IPS-18c (cell line): ENCODE data around the gene INO80C.
A peak's percentile ranks its signal among the peaks of the same experiment; 100 is the strongest.
"Not testable (repeated sequence)": the region's sequence is repeated elsewhere in the genome, so short reads cannot be mapped to it uniquely, and the experiment has no call there.

Source experiments
- H3K4me3 ChIP-seq: 2 replicates; pipeline ENCODE4 v1.7.0; 2013; ENCODE audit warnings: low read depth, mild to moderate bottlenecking, low read length, moderate library complexity; ENCODE audit not compliant: insufficient read depth
- H3K9me3 ChIP-seq: one replicate; pipeline ENCODE4 v1.6.1; 2013; ENCODE audit warnings: mild to moderate bottlenecking, low read length, moderate library complexity; ENCODE audit not compliant: control insufficient read depth, insufficient read depth

Gene INO80C

DNA sequence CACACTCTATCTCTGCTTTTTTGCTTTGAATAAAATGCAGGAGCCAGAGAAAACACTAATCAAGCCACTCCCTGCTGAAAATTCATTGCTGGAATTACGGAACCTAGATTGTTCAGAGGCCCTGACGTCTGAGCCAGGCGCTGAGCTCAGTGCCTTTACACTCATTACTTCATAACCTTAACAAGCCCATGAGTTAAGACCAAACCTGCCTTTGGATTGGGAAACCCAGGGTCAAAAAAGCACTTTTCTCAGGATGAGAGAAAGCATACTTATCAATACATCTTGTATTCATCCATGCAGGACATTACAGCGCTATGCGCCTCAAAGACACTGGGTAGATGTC is 762 bp downstream of the INO80C start:
- H3K9me3 ChIP-seq = no peaks in the 10 kb centered on the region
- peak overlapping the region; percentile 96 for H3K4me3 ChIP-seq

GRCh38 chr18:35495536-35496314 is 2.0 kb downstream of the INO80C start:
- no peak overlapping the region for H3K4me3 ChIP-seq
- H3K9me3 ChIP-seq = no peaks in the 10 kb centered on the region

- Histone ChIP-seq H3K4me3 (no peak overlapping the region), H3K9me3 (no peaks in the 10 kb centered on the region)
These were observed 3.2 kb downstream of the INO80C start for GRCh38 chr18:35494251-35495220.

GRCh38 chr18:35491700-35492077 is 6.1 kb downstream of the INO80C start:
- no peaks in the 10 kb centered on the region for H3K9me3 ChIP-seq
- no peak overlapping the region for H3K4me3 ChIP-seq

- H3K4me3 ChIP-seq = no peak overlapping the region
- H3K9me3 ChIP-seq = no peaks in the 10 kb centered on the region
These were observed 6.7 kb downstream of the INO80C start for GRCh38 chr18:35490894-35491699.

GRCh38 chr18:35489913-35490490 is 7.8 kb downstream of the INO80C start:
- Histone ChIP-seq H3K9me3 (no peaks in the 10 kb centered on the region), H3K4me3 (no peak overlapping the region)

GRCh38 chr18:35489281-35489680 is 8.5 kb downstream of the INO80C start:
- H3K4me3 ChIP-seq = not testable (repeated sequence)

GRCh38 chr18:35488396-35488795 is 9.4 kb downstream of the INO80C start:
- not testable (repeated sequence) for H3K9me3 ChIP-seq
- H3K4me3 ChIP-seq = peak overlapping the region; percentile 6; the same call in 1 of the 2 replicates

More at GRCh38 chr18:35489281-35489680, 8.5 kb downstream of the INO80C start:
- H3K9me3 ChIP-seq = not testable (repeated sequence)

DNA sequence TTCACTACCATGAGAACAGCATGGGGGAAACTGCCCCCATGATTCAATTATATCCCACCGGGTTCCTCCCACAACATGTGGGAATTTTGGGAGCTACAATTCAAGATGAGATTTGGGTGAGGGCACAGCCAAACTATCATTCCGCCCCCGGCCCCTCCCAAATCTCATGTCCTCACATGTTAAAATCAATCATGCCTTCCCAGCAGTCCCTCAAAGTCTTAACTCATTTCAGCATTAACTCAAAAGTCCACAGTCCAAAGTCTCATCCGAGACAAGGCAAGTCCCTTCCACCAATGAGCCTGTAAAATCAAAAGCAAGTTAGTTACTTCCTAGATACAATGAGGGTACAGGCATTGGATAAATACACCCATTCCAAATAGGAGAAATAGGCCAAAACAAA is 10.2 kb downstream of the INO80C start:
- not testable (repeated sequence) for H3K9me3 ChIP-seq, H3K4me3 ChIP-seq

DNA sequence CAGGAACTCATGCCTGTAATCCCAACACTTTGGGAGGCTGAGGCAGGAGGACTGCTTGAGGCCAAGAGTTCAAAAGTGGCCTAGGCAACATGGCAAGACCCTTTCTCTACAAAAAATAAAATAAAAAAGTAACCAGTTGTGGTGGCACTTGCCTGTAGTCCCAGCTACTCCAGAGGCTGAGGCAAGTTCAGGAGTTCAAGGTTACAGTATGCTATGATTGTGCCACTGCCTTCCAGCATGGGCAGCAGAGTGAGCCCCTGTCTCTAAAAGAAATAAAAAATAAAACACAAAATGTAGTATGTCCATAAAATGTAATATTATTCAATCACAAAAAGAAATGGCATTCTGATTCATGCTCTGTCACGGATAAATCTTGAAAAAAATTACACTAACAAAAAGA is 11.9 kb downstream of the INO80C start:
- H3K4me3 ChIP-seq = no peak overlapping the region

DNA sequence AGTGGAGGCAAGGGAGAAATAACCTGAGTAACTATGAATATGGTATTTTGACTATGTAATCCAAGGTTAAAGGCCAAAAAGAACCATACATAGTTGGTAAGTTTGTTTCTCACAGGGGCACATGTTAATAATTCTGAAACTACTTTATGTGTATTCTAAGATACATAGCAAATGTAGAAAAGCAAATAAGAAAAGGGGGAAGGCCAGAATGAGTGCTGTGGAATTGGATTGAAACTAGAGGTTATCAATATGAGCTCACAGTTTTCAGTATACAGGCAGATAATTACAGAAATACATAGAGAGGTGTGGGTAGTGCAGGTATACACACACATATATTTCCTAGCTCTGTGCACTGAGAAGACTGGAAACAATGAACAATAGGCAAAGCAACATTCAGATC is 13.7 kb downstream of the INO80C start:
- no peak overlapping the region for H3K4me3 ChIP-seq
- H3K9me3 ChIP-seq = no peaks in the 10 kb centered on the region

More for the DNA sequence above, 11.9 kb downstream of the INO80C start:
- no peaks in the 10 kb centered on the region for H3K9me3 ChIP-seq

GRCh38 chr18:35481960-35482366 is 15.8 kb downstream of the INO80C start:
- H3K9me3 ChIP-seq = no peaks in the 10 kb centered on the region
- H3K4me3 ChIP-seq = no peak overlapping the region

DNA sequence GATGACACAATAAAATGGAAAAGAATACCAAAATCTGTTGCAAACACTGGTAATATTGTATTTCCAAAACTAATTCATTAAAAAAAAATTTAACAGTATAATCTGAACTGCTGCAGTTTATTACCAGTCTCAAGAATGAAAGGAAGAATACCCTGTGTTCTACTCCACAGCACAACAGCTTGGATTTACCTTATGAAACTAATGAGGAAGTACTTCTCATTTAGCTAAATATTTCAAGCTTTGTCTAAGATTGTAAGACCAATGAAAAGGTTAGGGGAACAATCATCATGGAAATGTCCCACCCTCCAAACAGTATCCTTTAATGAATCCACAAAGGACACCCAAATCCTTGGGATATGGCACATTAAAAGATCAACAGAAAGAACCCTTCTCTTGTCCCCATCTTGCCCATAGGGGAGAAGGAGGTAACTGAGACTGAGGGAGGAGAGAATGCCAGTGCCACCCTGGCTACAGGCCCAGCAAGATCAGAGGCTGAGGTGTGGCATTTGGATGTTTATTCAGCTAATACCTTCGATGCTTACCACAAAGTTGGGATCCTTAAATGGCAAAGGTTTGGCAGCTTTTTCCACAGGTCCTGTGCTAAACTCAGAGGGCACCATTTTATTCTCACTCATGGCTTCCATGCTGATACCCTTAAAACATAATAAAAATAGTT is 17.7 kb downstream of the INO80C start:
- H3K9me3 ChIP-seq = no peaks in the 10 kb centered on the region
- no peak overlapping the region for H3K4me3 ChIP-seq

DNA sequence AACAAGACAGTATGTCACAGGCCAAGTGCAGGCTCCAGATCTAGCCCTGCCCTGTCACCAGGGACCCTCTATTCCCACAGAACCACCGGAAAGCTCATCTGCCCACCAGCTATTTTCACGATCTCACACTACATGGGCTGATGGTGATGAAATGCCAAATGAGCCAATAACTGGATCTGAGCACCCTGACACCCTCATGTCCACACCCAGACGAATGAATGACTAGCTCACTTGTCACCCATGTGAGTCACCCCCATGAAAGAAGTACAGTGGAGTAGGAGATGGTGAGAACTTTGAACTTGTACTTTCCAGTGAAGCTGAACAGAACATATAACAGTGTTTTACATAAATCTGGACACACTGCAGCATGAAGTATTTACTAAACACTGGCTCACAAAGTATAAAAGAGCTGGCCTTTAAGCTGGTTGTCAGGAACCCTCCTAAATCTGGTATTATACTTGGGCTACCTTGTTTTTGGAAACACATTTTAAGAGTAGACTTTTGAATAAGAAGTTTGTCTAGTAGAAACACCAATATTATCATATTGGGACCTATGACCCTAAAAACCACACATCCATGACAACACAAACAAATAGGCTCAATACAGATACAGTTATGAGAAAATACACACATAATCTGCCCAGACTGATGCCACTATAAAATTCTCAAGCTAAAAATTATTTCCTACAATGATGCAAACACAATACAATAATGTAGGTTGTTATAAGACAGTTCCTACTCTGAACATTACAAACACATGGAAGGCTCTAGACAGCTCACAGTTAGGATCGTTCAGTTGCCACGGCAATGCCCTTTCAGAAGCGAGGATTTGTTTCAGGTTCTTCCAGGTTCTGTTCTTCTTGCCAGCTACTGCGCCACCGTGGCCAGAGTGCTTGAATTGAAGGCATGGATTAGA is 19.0 kb downstream of the INO80C start:
- no peak overlapping the region for H3K4me3 ChIP-seq
- no peaks in the 10 kb centered on the region for H3K9me3 ChIP-seq

GRCh38 chr18:35477974-35478373 is 19.8 kb downstream of the INO80C start:
- Histone ChIP-seq H3K9me3 (no peaks in the 10 kb centered on the region), H3K4me3 (no peak overlapping the region)

- H3K4me3 ChIP-seq = no peak overlapping the region
These were observed 20.3 kb downstream of the INO80C start for GRCh38 chr18:35477497-35477896.

More at GRCh38 chr18:35477497-35477896, 20.3 kb downstream of the INO80C start:
- H3K9me3 ChIP-seq = no peaks in the 10 kb centered on the region
